GM12878 (cell line): ENCODE results near the gene RHAG.

Experiments
- POLR2A ChIP-seq: IDR thresholded peaks from 2 replicates; pipeline ENCODE4 v1.6.1; 2011; ENCODE audit warnings: low read depth, mild to moderate bottlenecking, low read length
- TF ChIP-seq, protein P1 (sequence below), 3 experiments: IDR thresholded peaks in 2 of 3; conservative IDR thresholded peaks in 1 of 3; 2 replicates each; pipeline ENCODE4 v1.5.1; 2011; ENCODE audit warnings: low read depth in 3 of 3, low read length in 3 of 3, mild to moderate bottlenecking in 3 of 3, control low read depth in 2 of 3, moderate library complexity in 2 of 3, inconsistent platforms in 1 of 3, mixed read lengths in 1 of 3; ENCODE audit not compliant: control insufficient read depth in 2 of 3, insufficient read depth in 1 of 3; ENCODE audit errors: extremely low read depth in 1 of 3

DNA sequence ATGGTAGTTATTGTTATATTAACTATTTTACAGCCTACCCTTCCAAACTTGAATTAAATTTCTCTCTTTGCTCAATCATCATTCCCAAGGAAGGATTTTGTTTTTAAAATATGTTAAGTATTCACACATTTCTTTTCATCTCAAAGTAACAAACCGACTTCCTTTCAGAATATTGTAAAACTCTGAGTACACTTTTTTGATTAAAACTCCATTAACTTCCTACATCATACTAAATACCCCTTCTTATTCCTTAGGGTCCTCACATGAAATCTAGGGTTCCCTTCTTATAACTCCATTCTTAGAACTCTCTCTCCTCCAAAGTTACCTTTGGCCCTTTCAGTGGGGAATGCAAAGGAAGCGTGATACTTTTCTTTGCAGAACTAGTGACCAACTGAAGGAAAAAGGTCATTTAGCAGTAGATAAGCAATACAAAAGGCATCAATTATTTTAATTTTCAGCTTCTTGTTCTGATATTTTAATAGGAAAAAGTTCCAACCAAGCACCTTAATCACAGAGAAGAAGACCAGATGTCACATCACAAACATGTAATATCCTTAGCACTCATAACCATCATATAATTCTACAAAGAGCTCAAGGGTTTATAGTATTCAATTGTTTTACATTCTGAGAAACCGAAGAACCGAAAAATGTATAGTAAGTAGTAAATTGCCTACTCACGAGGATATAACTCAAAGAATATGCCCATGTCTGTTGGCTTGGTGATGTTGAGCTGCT lies 494 bp downstream of the RHAG start:
- TF ChIP-seq, protein P1, sequence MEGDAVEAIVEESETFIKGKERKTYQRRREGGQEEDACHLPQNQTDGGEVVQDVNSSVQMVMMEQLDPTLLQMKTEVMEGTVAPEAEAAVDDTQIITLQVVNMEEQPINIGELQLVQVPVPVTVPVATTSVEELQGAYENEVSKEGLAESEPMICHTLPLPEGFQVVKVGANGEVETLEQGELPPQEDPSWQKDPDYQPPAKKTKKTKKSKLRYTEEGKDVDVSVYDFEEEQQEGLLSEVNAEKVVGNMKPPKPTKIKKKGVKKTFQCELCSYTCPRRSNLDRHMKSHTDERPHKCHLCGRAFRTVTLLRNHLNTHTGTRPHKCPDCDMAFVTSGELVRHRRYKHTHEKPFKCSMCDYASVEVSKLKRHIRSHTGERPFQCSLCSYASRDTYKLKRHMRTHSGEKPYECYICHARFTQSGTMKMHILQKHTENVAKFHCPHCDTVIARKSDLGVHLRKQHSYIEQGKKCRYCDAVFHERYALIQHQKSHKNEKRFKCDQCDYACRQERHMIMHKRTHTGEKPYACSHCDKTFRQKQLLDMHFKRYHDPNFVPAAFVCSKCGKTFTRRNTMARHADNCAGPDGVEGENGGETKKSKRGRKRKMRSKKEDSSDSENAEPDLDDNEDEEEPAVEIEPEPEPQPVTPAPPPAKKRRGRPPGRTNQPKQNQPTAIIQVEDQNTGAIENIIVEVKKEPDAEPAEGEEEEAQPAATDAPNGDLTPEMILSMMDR (IDR thresholded peaks at IDR 0.05 in 2 of 3, conservative IDR thresholded peaks at IDR 0.05 in 1 of 3; ENCODE audit: control insufficient read depth in 2 of 3, extremely low read depth in 1 of 3, insufficient read depth in 1 of 3, low read depth in 3 of 3, low read length in 3 of 3) = no peak
- no peak for TF ChIP-seq POLR2A
